Activated CD4-positive, alpha-beta T cell treated with anti-CD3 and anti-CD28 coated beads, Interleukin-2, Interleukin-4, amounts not matched to agents 100 ng/mL and 50 ng/mL, durations not matched to agents 16 hours and 8 hours (primary cell): ENCODE results near the gene COX7B.

Experiments
- DNase-seq: peaks from one replicate; pipeline ENCODE4 v3.0.0-alpha.2; 2020; ENCODE audit warnings: low spot score

The COX7B gene

DNA sequence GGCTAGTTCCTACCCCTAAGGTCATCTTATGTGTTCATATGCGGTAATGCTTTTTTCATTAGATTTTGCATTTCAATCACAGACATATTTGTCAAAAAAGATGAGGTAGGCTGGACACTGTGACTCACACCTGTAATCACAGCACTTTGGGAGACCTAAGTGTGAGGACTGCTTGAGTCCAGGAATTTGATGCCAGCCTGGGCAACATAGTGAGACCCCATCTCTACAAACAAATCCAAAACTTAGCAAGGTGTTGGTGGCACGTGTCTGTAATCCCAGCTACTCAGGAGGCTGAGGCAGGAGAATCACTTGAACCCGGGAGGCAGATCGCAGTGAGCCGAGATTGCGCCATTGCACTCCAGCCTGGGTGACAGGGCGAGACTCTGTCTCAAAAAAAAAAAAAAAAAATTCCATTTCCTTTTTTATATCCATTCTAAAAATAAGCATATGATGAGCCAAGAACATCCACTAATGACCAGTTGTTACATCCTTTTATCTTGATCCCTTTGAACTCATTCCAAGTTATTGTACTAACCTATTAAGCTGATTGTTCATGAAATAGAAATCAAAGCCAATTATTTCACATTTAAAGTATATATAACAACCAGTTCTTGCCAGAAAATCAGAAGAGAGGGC lies 46.8 kb downstream of the COX7B start:
- DNase-seq: no peak

- no peak for DNase-seq
Observed at GRCh38 chrX:77946571-77946970, 47.3 kb downstream of the COX7B start.

- DNase-seq: no peak
Observed at GRCh38 chrX:77949840-77950239, 50.6 kb downstream of the COX7B start.

GRCh38 chrX:77952173-77952572 lies 52.9 kb downstream of the COX7B start:
- no peak for DNase-seq

DNA sequence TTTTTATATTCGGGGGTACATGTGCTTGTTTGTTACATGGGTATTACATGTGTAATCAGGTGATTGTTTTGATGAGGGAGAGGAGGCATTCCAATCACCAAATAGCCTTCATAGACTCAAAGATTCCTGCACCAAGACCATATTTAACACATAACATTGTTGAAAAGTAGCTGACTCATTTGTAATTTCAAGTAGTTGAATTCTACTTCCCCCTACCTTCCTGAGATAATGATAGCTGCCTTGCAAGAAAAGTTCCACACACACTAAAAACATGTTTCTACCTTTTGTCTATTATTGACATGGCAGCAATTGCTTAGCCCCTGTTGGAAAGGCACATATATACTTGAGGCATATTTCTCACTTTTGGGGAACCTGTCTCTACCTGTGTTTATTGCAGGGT lies 54.0 kb downstream of the COX7B start:
- no peak for DNase-seq

DNA sequence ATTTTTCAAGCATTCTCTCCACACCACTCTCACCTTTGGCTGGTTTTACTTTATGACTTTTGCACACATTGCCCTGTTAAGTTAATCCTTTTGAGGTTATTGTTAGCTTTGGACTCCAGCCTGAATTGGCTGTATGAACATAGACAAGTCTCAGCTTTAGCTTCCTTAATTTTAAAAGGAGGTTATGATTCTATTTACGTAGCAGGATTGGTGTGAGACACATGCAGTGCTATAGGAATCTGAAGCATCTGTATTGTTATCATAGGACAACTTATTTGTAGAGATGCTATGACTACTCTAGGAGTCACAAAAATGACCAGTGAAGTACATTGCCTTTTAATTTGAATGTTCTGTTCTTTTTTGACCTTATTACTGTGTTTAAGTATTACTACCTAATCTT lies 54.4 kb downstream of the COX7B start:
- DNase-seq: no peak
